Calu3 (cell line): Measurements from ENCODE around the gene DENND5A. TPM values are rescaled to one million over a fixed set of nuclear protein-coding genes. Genes with fewer than 3 reads are reported as not detected.

Experiments
- BruUV-seq: library from RNA; stranded (reverse); fragments of 400-500 nt; replicated peaks from 2 replicates; lab custom pipeline; 2021; lab: Mats Ljungman, UMichigan
- CTCF ChIA-PET: fragments of 300-600 bp; sonication (Branson Sonifier 250); formaldehyde crosslinking; loops from one replicate; lab custom pipeline; 2022; ENCODE audit warnings: antibody characterized with exemption; lab: Charles Lee
- DNase-seq: peaks from one replicate; pipeline ENCODE4 v3.0.0; 2022
- H3K27ac Mint-ChIP-seq: one replicate; pipeline ENCODE4 v1.8.0; 2022; ENCODE audit warnings: mixed read lengths; ENCODE audit not compliant: unreplicated experiment
- H3K27me3 Mint-ChIP-seq: one replicate; pipeline ENCODE4 v1.8.0; 2022; ENCODE audit warnings: mixed read lengths; ENCODE audit not compliant: unreplicated experiment
- H3K36me3 Mint-ChIP-seq: one replicate; pipeline ENCODE4 v1.8.0; 2022; ENCODE audit warnings: mild to moderate bottlenecking, moderate library complexity, mixed read lengths; ENCODE audit not compliant: insufficient read depth, unreplicated experiment
- H3K4me1 Mint-ChIP-seq: one replicate; pipeline ENCODE4 v1.8.0; 2022; ENCODE audit warnings: mild to moderate bottlenecking, low read depth, mixed read lengths; ENCODE audit not compliant: unreplicated experiment
- H3K4me3 Mint-ChIP-seq: one replicate; pipeline ENCODE4 v1.8.0; 2022; ENCODE audit warnings: mild to moderate bottlenecking, low read depth, moderate library complexity, mixed read lengths; ENCODE audit not compliant: unreplicated experiment
- H3K9me3 Mint-ChIP-seq: one replicate; pipeline ENCODE4 v1.8.0; 2022; ENCODE audit warnings: low read depth, mixed read lengths; ENCODE audit not compliant: unreplicated experiment
- intact Hi-C: fragments of 100-400 bp; cut with micrococcal nuclease; formaldehyde crosslinking; loops from one replicate; pipeline ENCODE4 v1.10.0; 2022; ENCODE audit not compliant: unreplicated experiment
- total RNA-seq: library from RNA; stranded (reverse); gene quantifications from 2 replicates; pipeline ENCODE4 v1.2.3, GENCODE V29; 2022
- TF ChIP-seq, protein P1 (sequence below): fragments of 200-600 bp; IDR thresholded peaks from one replicate; pipeline ENCODE4 v1.8.0; 2022; ENCODE audit warnings: antibody characterized with exemption; ENCODE audit not compliant: unreplicated experiment

The DENND5A gene
- total RNA-seq, 1 experiment from 2014 or later, result 40.0 TPM

DNA sequence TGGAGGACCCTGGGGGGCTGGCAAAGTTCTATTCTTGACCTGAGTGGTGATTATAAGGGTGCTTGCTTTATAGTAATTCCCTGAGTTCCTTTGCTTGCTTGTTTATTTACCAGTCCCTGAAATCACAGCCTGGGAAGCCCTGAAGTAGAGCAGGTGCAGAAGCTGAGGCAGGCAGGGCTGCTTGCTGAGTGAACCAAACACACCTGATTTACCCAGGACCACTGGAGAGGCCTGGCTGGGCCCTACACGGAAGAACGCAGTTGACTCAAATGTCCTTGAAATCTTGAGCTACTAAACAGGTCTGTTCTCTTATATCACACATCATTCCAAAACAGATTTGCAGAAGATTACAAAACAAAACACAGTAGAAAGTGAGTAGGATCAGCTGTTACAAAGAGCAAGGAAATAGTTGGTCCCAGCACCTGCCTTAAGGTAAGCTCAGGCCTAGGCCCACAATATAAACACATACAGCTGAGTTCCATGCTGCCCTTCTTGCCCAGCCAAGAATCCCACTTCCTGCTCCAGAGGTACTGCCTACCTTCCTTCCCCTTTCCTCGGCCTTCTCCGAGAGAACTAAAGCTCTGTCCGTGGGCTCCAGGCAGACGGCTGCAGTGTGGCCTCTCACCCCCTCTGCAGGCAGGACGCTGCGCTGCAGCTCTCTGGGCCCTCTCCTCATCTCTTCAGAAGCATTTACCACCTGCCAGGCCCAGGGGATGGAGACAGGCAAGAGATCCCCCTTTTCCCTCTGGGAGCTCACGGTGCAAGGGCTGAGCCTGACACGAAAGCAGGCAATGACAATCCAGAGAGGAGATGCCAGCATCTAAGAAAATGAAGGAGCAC lies 127.6 kb downstream of the DENND5A start:
- peak overlapping the region; percentile 8 for H3K27ac Mint-ChIP-seq
- peak; percentile 81 for DNase-seq
- H3K4me3 Mint-ChIP-seq, result no peak overlapping the region
- TF ChIP-seq, protein P1, sequence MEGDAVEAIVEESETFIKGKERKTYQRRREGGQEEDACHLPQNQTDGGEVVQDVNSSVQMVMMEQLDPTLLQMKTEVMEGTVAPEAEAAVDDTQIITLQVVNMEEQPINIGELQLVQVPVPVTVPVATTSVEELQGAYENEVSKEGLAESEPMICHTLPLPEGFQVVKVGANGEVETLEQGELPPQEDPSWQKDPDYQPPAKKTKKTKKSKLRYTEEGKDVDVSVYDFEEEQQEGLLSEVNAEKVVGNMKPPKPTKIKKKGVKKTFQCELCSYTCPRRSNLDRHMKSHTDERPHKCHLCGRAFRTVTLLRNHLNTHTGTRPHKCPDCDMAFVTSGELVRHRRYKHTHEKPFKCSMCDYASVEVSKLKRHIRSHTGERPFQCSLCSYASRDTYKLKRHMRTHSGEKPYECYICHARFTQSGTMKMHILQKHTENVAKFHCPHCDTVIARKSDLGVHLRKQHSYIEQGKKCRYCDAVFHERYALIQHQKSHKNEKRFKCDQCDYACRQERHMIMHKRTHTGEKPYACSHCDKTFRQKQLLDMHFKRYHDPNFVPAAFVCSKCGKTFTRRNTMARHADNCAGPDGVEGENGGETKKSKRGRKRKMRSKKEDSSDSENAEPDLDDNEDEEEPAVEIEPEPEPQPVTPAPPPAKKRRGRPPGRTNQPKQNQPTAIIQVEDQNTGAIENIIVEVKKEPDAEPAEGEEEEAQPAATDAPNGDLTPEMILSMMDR, result peak; percentile 75
- no peaks in the 10 kb centered on the region for H3K9me3 Mint-ChIP-seq
- intact Hi-C loops, result loop anchor here (1.0 kb wide), 1 partner anchor 122 kb away; no protein-coding TSS in a partner anchor
- peaks cover 34% of the 10 kb centered on the region for H3K4me1 Mint-ChIP-seq
- CTCF ChIA-PET, result interaction anchor here (0.6 to 2.2 kb wide), 14 partner anchors 8 to 222 kb away, joined by 3 to 62 read pairs (median 4); partner anchors contain the start of gene TMEM9B
- BruUV-seq, result no TSS peak
- H3K27me3 Mint-ChIP-seq, result no peaks in the 10 kb centered on the region
- H3K36me3 Mint-ChIP-seq, result peaks cover 9% of the 10 kb centered on the region

- Mint-ChIP-seq H3K36me3 (peaks cover 9% of the 10 kb centered on the region), H3K27ac (no peak overlapping the region), H3K9me3 (no peaks in the 10 kb centered on the region), H3K4me1 (peaks cover 34% of the 10 kb centered on the region), H3K4me3 (no peak overlapping the region), H3K27me3 (no peaks in the 10 kb centered on the region)
- BruUV-seq, result no TSS peak
- CTCF ChIA-PET, result no interaction called here
- TF ChIP-seq, protein P1, result no peak
- intact Hi-C loops, result loop anchor here (1.0 kb wide), 1 partner anchor 121 kb away; no protein-coding TSS in a partner anchor
- DNase-seq, result no peak
Observed at GRCh38 chr11:9136741-9137140, 128.4 kb downstream of the DENND5A start.

DNA sequence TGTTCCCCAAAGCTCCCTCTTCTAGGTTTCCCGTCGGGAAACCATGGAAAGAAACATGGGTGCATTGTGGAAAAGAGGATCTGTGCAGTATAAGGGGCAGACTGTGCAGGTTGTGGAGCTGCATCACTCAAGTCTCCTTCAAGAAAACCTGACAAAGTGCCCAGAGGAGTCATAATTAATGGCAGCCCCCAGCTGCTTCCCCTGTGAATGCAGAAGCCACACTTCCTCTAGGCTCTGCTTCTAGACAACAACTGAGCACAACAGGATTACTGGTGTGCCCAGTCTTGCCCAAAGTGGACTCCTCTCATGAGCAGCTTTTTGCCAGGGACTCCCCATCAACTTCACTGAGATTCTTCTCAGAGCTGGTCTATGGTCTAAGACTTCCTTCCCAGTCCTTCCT lies 131.2 kb downstream of the DENND5A start:
- Mint-ChIP-seq H3K9me3 (no peaks in the 10 kb centered on the region), H3K4me3 (no peak overlapping the region), H3K27ac (no peak overlapping the region), H3K4me1 (peaks cover 10% of the 10 kb centered on the region), H3K27me3 (no peaks in the 10 kb centered on the region), H3K36me3 (peaks cover 9% of the 10 kb centered on the region)
- no TSS peak for BruUV-seq
- DNase-seq, result no peak
- intact Hi-C loops, result no loop called here
- CTCF ChIA-PET, result no interaction called here
- TF ChIP-seq, protein P1, result no peak

- DNase-seq, result no peak
- Mint-ChIP-seq H3K4me1 (peaks cover under 1% of the 10 kb centered on the region), H3K4me3 (no peak overlapping the region), H3K9me3 (no peaks in the 10 kb centered on the region), H3K27ac (no peak overlapping the region), H3K27me3 (no peaks in the 10 kb centered on the region), H3K36me3 (peaks cover 5% of the 10 kb centered on the region)
- no TSS peak for BruUV-seq
- CTCF ChIA-PET, result no interaction called here
- TF ChIP-seq, protein P1, result no peak
- intact Hi-C loops, result no loop called here
Observed at GRCh38 chr11:9132203-9132878, 132.8 kb downstream of the DENND5A start.
